Ascending aorta (tissue), 2 donors: ENCODE results near the gene WNT5A. TPM values are rescaled to one million over a fixed set of nuclear protein-coding genes. Genes with fewer than 3 reads are reported as not detected.

Source experiments
- DNase-seq, 2 donors: peaks; one replicate each; pipeline ENCODE4 v3.0.0-alpha.2; 2019; ENCODE audit warnings: low spot score in 2 of 2
- H3K27ac ChIP-seq, 2 donors: fragments of 200-600 bp; sonication (generic); one replicate each; pipeline ENCODE4 v1.5.1; 2016 to 2017; ENCODE audit warnings: mild to moderate bottlenecking in 1 of 2
- H3K27me3 ChIP-seq: fragments of 200-600 bp; sonication (generic); one replicate; pipeline ENCODE4 v1.5.1; 2017
- H3K36me3 ChIP-seq, 2 donors: fragments of 200-600 bp; sonication (generic); one replicate each; pipeline ENCODE4 v1.5.1; 2016
- H3K4me1 ChIP-seq, 2 donors: fragments of 200-600 bp; sonication (generic); one replicate each; pipeline ENCODE4 v1.5.1; 2016 to 2017; ENCODE audit warnings: mild to moderate bottlenecking in 1 of 2
- H3K4me3 ChIP-seq, 2 donors: fragments of 200-600 bp; sonication (generic); one replicate each; pipeline ENCODE4 v1.5.1; 2016 to 2017; ENCODE audit warnings: mild to moderate bottlenecking in 1 of 2
- H3K9me3 ChIP-seq, 2 donors: fragments of 200-600 bp; sonication (generic); one replicate each; pipeline ENCODE4 v1.5.1; 2016
- CTCF ChIP-seq, 3 experiments: fragments of 200-600 bp in 2 of 3; fragments of 450-650 bp in 1 of 3; sonication (generic) in 2 of 3; IDR thresholded peaks; one replicate each; pipeline ENCODE4 v1.5.1; 2016 to 2019; ENCODE audit warnings: antibody characterized with exemption in 3 of 3, mild to moderate bottlenecking in 1 of 3, moderate library complexity in 1 of 3
- intact Hi-C: fragments of 100-400 bp; cut with DNase I; formaldehyde crosslinking; loops from one replicate; pipeline ENCODE4 v1.15.1; 2023
- total RNA-seq: library from RNA; depleted of rRNA; stranded (reverse); fragments of >200 nt; gene quantifications from one replicate; pipeline ENCODE4 v1.1.0, GENCODE V29; 2016

WNT5A gene
- total RNA-seq, 1 donor from 2014 or later, result 11.3 TPM

GRCh38 chr3:55480911-55481743 lies 6.0 kb downstream of the WNT5A start:
- H3K9me3 ChIP-seq, result no peaks in the 10 kb centered on the region
- H3K36me3 ChIP-seq, result no peaks in the 10 kb centered on the region
- H3K27me3 ChIP-seq, result peaks cover 7% of the 10 kb centered on the region
- no peak for TF ChIP-seq CTCF (IDR thresholded peaks at IDR 0.05)
- no peak overlapping the region for H3K27ac ChIP-seq
- intact Hi-C loops, result loop anchor here (5.0 kb wide), 1 partner anchor 771 kb away; no protein-coding TSS in a partner anchor
- peaks cover 0 to 9% of the 10 kb centered on the region in 2 donors for H3K4me1 ChIP-seq
- peak overlapping the region; percentile 39 to 47 for H3K4me3 ChIP-seq
- DNase-seq, result no peak

DNA sequence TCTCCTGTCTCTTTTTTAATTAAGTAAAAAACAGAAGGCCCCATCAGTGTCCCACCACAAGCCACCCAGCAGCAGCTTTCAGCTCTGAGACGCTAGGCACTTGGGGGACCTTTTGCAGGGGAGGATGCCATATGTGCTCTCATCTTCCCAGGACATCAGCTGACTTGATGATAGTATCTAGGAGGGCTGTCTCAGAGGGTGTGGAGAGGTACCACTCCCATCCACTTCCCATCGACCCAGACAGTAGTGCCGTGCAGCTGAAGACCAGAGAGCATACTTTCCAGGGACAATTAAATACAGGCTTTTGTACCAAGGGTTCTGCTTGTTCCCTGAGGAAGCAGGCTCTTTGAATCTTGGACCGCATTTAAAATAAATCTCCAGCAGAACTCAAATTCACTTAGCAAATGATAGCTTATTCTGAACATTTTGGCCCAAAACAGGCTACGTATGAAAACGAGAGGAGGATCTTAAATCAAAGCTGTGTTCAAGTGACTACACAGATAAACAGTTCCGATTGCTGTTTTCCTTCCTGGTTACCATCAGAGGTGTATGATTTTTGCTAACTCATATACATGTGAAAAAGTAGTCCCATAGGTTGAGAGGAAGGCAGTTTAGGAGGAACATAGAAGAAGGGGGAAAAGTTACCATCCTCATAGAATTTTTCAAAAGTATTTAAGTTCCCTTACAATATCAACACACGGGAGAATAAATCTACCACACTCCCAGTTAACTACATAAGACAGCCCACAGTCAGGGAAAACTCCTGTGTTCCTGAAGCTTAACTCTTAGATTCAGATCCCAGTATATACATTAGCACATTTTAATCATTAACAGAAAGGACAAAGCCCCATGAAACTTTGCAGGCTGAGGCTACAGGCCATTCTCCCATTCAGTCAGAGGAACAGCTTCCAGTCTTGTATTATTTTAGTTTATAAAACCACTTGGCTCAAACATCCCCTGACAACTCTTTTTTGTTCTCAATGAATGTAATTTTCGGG lies 9.5 kb downstream of the WNT5A start:
- no peak for DNase-seq
- Histone ChIP-seq H3K27ac (no peak overlapping the region), H3K4me1 (peaks cover 0 to 5% of the 10 kb centered on the region in 2 donors), H3K4me3 (no peak overlapping the region), H3K27me3 (peaks cover 7% of the 10 kb centered on the region), H3K9me3 (no peaks in the 10 kb centered on the region), H3K36me3 (no peaks in the 10 kb centered on the region)
- TF ChIP-seq CTCF (IDR thresholded peaks at IDR 0.05), result no peak
- intact Hi-C loops, result no loop called here

DNA sequence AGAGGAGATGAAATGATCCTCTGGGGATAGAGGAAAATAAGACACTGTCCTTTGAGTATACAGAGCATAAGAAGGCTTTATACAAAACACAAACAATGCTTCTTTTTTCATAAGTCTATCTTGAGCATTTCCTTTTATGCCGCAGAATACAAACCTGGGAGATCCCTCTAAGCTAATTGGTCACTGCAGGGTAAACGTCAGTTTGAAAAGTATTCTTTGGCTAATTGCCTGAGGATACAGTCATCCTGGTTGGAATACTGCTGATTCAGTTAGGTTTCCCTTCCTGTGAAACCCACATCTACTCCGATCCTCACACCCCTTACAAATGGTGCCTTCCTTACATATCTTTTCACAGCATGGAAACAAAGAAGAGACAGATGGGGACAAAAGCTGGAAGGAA lies 10.6 kb downstream of the WNT5A start:
- H3K36me3 ChIP-seq, result no peaks in the 10 kb centered on the region
- H3K4me1 ChIP-seq, result peaks cover 0 to 5% of the 10 kb centered on the region in 2 donors
- H3K4me3 ChIP-seq, result no peak overlapping the region
- DNase-seq, result no peak
- no peak for TF ChIP-seq CTCF (IDR thresholded peaks at IDR 0.05)
- no peak overlapping the region for H3K27ac ChIP-seq
- intact Hi-C loops, result no loop called here
- no peaks in the 10 kb centered on the region for H3K9me3 ChIP-seq
- H3K27me3 ChIP-seq, result no peaks in the 10 kb centered on the region

DNA sequence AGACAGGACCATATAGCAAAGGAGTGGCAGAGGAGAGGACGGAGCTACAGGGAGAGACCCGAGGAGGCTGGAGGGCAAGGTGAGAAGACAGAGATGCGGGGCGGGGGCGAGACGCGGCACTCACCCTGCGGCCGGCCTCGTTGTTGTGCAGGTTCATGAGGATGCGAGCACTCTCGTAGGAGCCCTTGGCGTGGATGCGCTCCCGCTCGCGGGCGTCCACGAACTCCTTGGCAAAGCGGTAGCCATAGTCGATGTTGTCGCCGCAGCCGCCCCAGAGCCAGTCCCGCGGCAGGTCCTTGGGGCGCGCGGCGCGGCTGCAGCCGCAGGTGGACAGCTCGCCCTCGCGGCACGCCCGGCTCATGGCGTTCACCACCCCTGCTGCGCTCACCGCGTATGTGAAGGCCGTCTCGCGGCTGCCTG lies 12.9 kb downstream of the WNT5A start:
- Histone ChIP-seq H3K4me3 (no peak overlapping the region), H3K9me3 (no peaks in the 10 kb centered on the region), H3K4me1 (no peaks in the 10 kb centered on the region), H3K27me3 (no peaks in the 10 kb centered on the region), H3K27ac (no peak overlapping the region), H3K36me3 (no peaks in the 10 kb centered on the region)
- TF ChIP-seq CTCF (IDR thresholded peaks at IDR 0.05), result no peak
- DNase-seq, result no peak
- intact Hi-C loops, result no loop called here

GRCh38 chr3:55473788-55474187 lies 13.3 kb downstream of the WNT5A start:
- no peaks in the 10 kb centered on the region for H3K36me3 ChIP-seq
- H3K4me1 ChIP-seq, result no peaks in the 10 kb centered on the region
- no peaks in the 10 kb centered on the region for H3K9me3 ChIP-seq
- intact Hi-C loops, result no loop called here
- DNase-seq, result no peak
- TF ChIP-seq CTCF (IDR thresholded peaks at IDR 0.05), result no peak
- H3K27ac ChIP-seq, result no peak overlapping the region
- no peak overlapping the region for H3K4me3 ChIP-seq
- H3K27me3 ChIP-seq, result no peaks in the 10 kb centered on the region
